ENCODE results near the gene PVALEF.

GRCh38 chr17:81130385-81131361, 34.6 kb upstream of the PVALEF start:
- no peak for TF ChIP-seq CTCF (IDR thresholded peaks at IDR 0.05)
- TF ChIP-seq POLR2A (IDR thresholded peaks at IDR 0.05): no peak

All from heart left ventricle (tissue), 13 donors.